Measurements from ENCODE around the gene ATP8A1. TPM values are rescaled to one million over a fixed set of nuclear protein-coding genes. Genes with fewer than 3 reads are reported as not detected.

ATP8A1 gene
- total and polyA plus RNA-seq, 4 donors: 0.38 to 13.2 (median 6.7) TPM

GRCh38 chr4:42531341-42532030 is 125.4 kb downstream of the ATP8A1 start:
- Histone ChIP-seq H3K4me1 (ENCODE audit: control insufficient read depth in 1 of 2, insufficient read depth in 2 of 2, low read length in 2 of 2) (no peaks in the 10 kb centered on the region), H3K9me3 (ENCODE audit: control insufficient read depth, low read length) (no peaks in the 10 kb centered on the region), H3K27me3 (ENCODE audit: control insufficient read depth in 1 of 2, insufficient read depth in 2 of 2, low read length in 1 of 2) (no peaks in the 10 kb centered on the region), H3K27ac (ENCODE audit: low read depth in 1 of 2, low read length in 2 of 2) (no peak overlapping the region), H3K36me3 (ENCODE audit: control insufficient read depth in 1 of 2, insufficient read depth in 2 of 2, low read length in 1 of 2) (peaks cover 0 to 2% of the 10 kb centered on the region in 2 donors), H3K4me3 (ENCODE audit: low read length in 2 of 2) (no peak overlapping the region)
- WGBS, 2 donors: 92% methylated on average over 4 of the region's 4 CpGs
- ATAC-seq (ENCODE audit: low FRiP score) (no peak), DNase-seq (no peak)
- intact Hi-C loops (cut with DNase I): no loop called here

- DNase-seq (no peak), ATAC-seq (ENCODE audit: low FRiP score) (peak; percentile 73)
- Histone ChIP-seq H3K4me3 (ENCODE audit: low read length in 2 of 2) (no peak overlapping the region), H3K27ac (ENCODE audit: low read depth in 1 of 2, low read length in 2 of 2) (no peak overlapping the region), H3K36me3 (ENCODE audit: control insufficient read depth in 1 of 2, insufficient read depth in 2 of 2, low read length in 1 of 2) (no peaks in the 10 kb centered on the region), H3K4me1 (ENCODE audit: control insufficient read depth in 1 of 2, insufficient read depth in 2 of 2, low read length in 2 of 2) (no peaks in the 10 kb centered on the region), H3K27me3 (ENCODE audit: control insufficient read depth in 1 of 2, insufficient read depth in 2 of 2, low read length in 1 of 2) (no peaks in the 10 kb centered on the region), H3K9me3 (ENCODE audit: control insufficient read depth, low read length) (no peaks in the 10 kb centered on the region)
- WGBS, 2 donors: 34 to 42% methylated on average over 3 of the region's 3 CpGs
- intact Hi-C loops (cut with DNase I): loop anchor here in 1 of 2 donors (5.0 kb wide), 1 partner anchor 241 kb away; no protein-coding TSS in a partner anchor
These were observed 133.7 kb downstream of the ATP8A1 start for GRCh38 chr4:42523066-42523718.

- Histone ChIP-seq H3K9me3 (ENCODE audit: control insufficient read depth, low read length) (no peaks in the 10 kb centered on the region), H3K4me1 (ENCODE audit: control insufficient read depth in 1 of 2, insufficient read depth in 2 of 2, low read length in 2 of 2) (no peaks in the 10 kb centered on the region), H3K27me3 (ENCODE audit: control insufficient read depth in 1 of 2, insufficient read depth in 2 of 2, low read length in 1 of 2) (no peaks in the 10 kb centered on the region), H3K27ac (ENCODE audit: low read depth in 1 of 2, low read length in 2 of 2) (no peak overlapping the region), H3K4me3 (ENCODE audit: low read length in 2 of 2) (no peak overlapping the region), H3K36me3 (ENCODE audit: control insufficient read depth in 1 of 2, insufficient read depth in 2 of 2, low read length in 1 of 2) (no peaks in the 10 kb centered on the region)
- 10 to 13% methylated on average over 3 of the region's 3 CpGs for WGBS, 2 donors
- intact Hi-C loops (cut with DNase I): loop anchor here (2.0 to 5.0 kb wide), 3 partner anchors 149 to 239 kb away; no protein-coding TSS in a partner anchor
- ATAC-seq (ENCODE audit: low FRiP score) (no peak), DNase-seq (no peak)
These were observed 137.0 kb downstream of the ATP8A1 start for GRCh38 chr4:42519803-42520417.

GRCh38 chr4:42515156-42515884 is 141.6 kb downstream of the ATP8A1 start:
- DNase-seq (no peak), ATAC-seq (ENCODE audit: low FRiP score) (no peak)
- Histone ChIP-seq H3K9me3 (ENCODE audit: control insufficient read depth, low read length) (no peaks in the 10 kb centered on the region), H3K4me3 (ENCODE audit: low read length in 2 of 2) (no peak overlapping the region), H3K4me1 (ENCODE audit: control insufficient read depth in 1 of 2, insufficient read depth in 2 of 2, low read length in 2 of 2) (no peaks in the 10 kb centered on the region), H3K36me3 (ENCODE audit: control insufficient read depth in 1 of 2, insufficient read depth in 2 of 2, low read length in 1 of 2) (no peaks in the 10 kb centered on the region), H3K27me3 (ENCODE audit: control insufficient read depth in 1 of 2, insufficient read depth in 2 of 2, low read length in 1 of 2) (no peaks in the 10 kb centered on the region), H3K27ac (ENCODE audit: low read depth in 1 of 2, low read length in 2 of 2) (no peak overlapping the region)
- intact Hi-C loops (cut with DNase I): no loop called here
- 63% methylated on average over 5 of the region's 5 CpGs for WGBS, 2 donors

GRCh38 chr4:42513748-42514492 is 143.0 kb downstream of the ATP8A1 start:
- Histone ChIP-seq H3K27ac (ENCODE audit: low read depth in 1 of 2, low read length in 2 of 2) (no peak overlapping the region), H3K4me1 (ENCODE audit: control insufficient read depth in 1 of 2, insufficient read depth in 2 of 2, low read length in 2 of 2) (no peaks in the 10 kb centered on the region), H3K36me3 (ENCODE audit: control insufficient read depth in 1 of 2, insufficient read depth in 2 of 2, low read length in 1 of 2) (no peaks in the 10 kb centered on the region), H3K4me3 (ENCODE audit: low read length in 2 of 2) (no peak overlapping the region), H3K9me3 (ENCODE audit: control insufficient read depth, low read length) (no peaks in the 10 kb centered on the region), H3K27me3 (ENCODE audit: control insufficient read depth in 1 of 2, insufficient read depth in 2 of 2, low read length in 1 of 2) (no peaks in the 10 kb centered on the region)
- intact Hi-C loops (cut with DNase I): no loop called here
- 87 to 90% methylated on average over 5 of the region's 5 CpGs for WGBS, 2 donors
- ATAC-seq (ENCODE audit: low FRiP score): no peak
- no peak for DNase-seq

- no peaks in the 10 kb centered on the region for H3K27me3 ChIP-seq (ENCODE audit: control insufficient read depth in 1 of 2, insufficient read depth in 2 of 2, low read length in 1 of 2)
- WGBS, 2 donors: 91 to 97% methylated on average over 3 of the region's 3 CpGs
- no peaks in the 10 kb centered on the region for H3K4me1 ChIP-seq (ENCODE audit: control insufficient read depth in 1 of 2, insufficient read depth in 2 of 2, low read length in 2 of 2)
- no peak overlapping the region for H3K27ac ChIP-seq (ENCODE audit: low read depth in 1 of 2, low read length in 2 of 2)
- no peak overlapping the region for H3K4me3 ChIP-seq (ENCODE audit: low read length in 2 of 2)
- no peaks in the 10 kb centered on the region for H3K9me3 ChIP-seq (ENCODE audit: control insufficient read depth, low read length)
- ATAC-seq (ENCODE audit: low FRiP score) (no peak), DNase-seq (no peak)
- no peaks in the 10 kb centered on the region for H3K36me3 ChIP-seq (ENCODE audit: control insufficient read depth in 1 of 2, insufficient read depth in 2 of 2, low read length in 1 of 2)
- intact Hi-C loops (cut with DNase I): no loop called here
These were observed 144.7 kb downstream of the ATP8A1 start for GRCh38 chr4:42512226-42512625.

GRCh38 chr4:42510225-42510624 is 146.7 kb downstream of the ATP8A1 start:
- no peaks in the 10 kb centered on the region for H3K4me1 ChIP-seq (ENCODE audit: control insufficient read depth in 1 of 2, insufficient read depth in 2 of 2, low read length in 2 of 2)
- H3K27me3 ChIP-seq (ENCODE audit: control insufficient read depth in 1 of 2, insufficient read depth in 2 of 2, low read length in 1 of 2): no peaks in the 10 kb centered on the region
- DNase-seq (no peak), ATAC-seq (ENCODE audit: low FRiP score) (no peak)
- intact Hi-C loops (cut with DNase I): no loop called here
- H3K27ac ChIP-seq (ENCODE audit: low read depth in 1 of 2, low read length in 2 of 2): no peak overlapping the region
- H3K4me3 ChIP-seq (ENCODE audit: low read length in 2 of 2): no peak overlapping the region
- no peaks in the 10 kb centered on the region for H3K36me3 ChIP-seq (ENCODE audit: control insufficient read depth in 1 of 2, insufficient read depth in 2 of 2, low read length in 1 of 2)
- H3K9me3 ChIP-seq (ENCODE audit: control insufficient read depth, low read length): no peaks in the 10 kb centered on the region
